ENCODE results near the gene SYCE3.

SYCE3 gene

GRCh38 chr22:50578776-50579310 is 16.1 kb upstream of the SYCE3 start:
- ATAC-seq, result no peak
- TF ChIP-seq ARNTL (CRISPR knock-in tag; IDR thresholded peaks at IDR 0.05; ENCODE audit: borderline replicate concordance, low read depth), result no peak
- no peak for TF ChIP-seq RARB (CRISPR knock-in tag; IDR thresholded peaks at IDR 0.05)
- no peak for TF ChIP-seq ZNF8 (CRISPR knock-in tag; IDR thresholded peaks at IDR 0.05)
- no peak for TF ChIP-seq ISL1 (CRISPR knock-in tag; IDR thresholded peaks at IDR 0.05)
- no peak for TF ChIP-seq ZC3H10 (CRISPR knock-in tag; IDR thresholded peaks at IDR 0.05)
- TF ChIP-seq SNAI2 (CRISPR knock-in tag; IDR thresholded peaks at IDR 0.05), result no peak
- no peak for TF ChIP-seq ZFP3 (CRISPR knock-in tag; IDR thresholded peaks at IDR 0.05)
- TF ChIP-seq ZFP30 (CRISPR knock-in tag; IDR thresholded peaks at IDR 0.05), result no peak
- no peak for TF ChIP-seq GLIS3 (CRISPR knock-in tag; IDR thresholded peaks at IDR 0.05)

GRCh38 chr22:50577987-50578775 is 15.5 kb upstream of the SYCE3 start, which contains the start of gene CPT1B:
CPT1B (minus strand) TSS chr22:50578427; CDS start chr22:50577915, 512 bp downstream.
- ATAC-seq, result no peak
- no peak for TF ChIP-seq TOX (CRISPR knock-in tag; IDR thresholded peaks at IDR 0.05; ENCODE audit: borderline replicate concordance)
- no peak for TF ChIP-seq RARB (CRISPR knock-in tag; IDR thresholded peaks at IDR 0.05)
- no peak for TF ChIP-seq ZNF70 (CRISPR knock-in tag; IDR thresholded peaks at IDR 0.05)
- TF ChIP-seq ZNF8 (CRISPR knock-in tag; IDR thresholded peaks at IDR 0.05), result no peak
- TF ChIP-seq ZC3H10 (CRISPR knock-in tag; IDR thresholded peaks at IDR 0.05), result no peak
- no peak for TF ChIP-seq PATZ1 (CRISPR knock-in tag; IDR thresholded peaks at IDR 0.05; ENCODE audit: borderline replicate concordance)
- no peak for TF ChIP-seq CSDC2 (CRISPR knock-in tag; IDR thresholded peaks at IDR 0.05)
- TF ChIP-seq ZNF565 (CRISPR knock-in tag; conservative IDR thresholded peaks at IDR 0.05; ENCODE audit: low read depth), result no peak
- TF ChIP-seq TSHZ2 (CRISPR knock-in tag; IDR thresholded peaks at IDR 0.05), result no peak
- no peak for TF ChIP-seq PPARA (CRISPR knock-in tag; IDR thresholded peaks at IDR 0.05; ENCODE audit: borderline replicate concordance)
- no peak for TF ChIP-seq ARNTL (CRISPR knock-in tag; IDR thresholded peaks at IDR 0.05; ENCODE audit: borderline replicate concordance, low read depth)
- no peak for TF ChIP-seq POU6F1 (CRISPR knock-in tag; IDR thresholded peaks at IDR 0.05; ENCODE audit: borderline replicate concordance, low read depth)
- TF ChIP-seq SNAI2 (CRISPR knock-in tag; IDR thresholded peaks at IDR 0.05), result no peak
- TF ChIP-seq OSR1 (CRISPR knock-in tag; IDR thresholded peaks at IDR 0.05), result no peak
- TF ChIP-seq ISL1 (CRISPR knock-in tag; IDR thresholded peaks at IDR 0.05), result no peak
- TF ChIP-seq ZFP3 (CRISPR knock-in tag; IDR thresholded peaks at IDR 0.05), result no peak
- no peak for TF ChIP-seq TCF4 (CRISPR knock-in tag; IDR thresholded peaks at IDR 0.05; ENCODE audit: borderline replicate concordance)
- no peak for TF ChIP-seq BACH2 (CRISPR knock-in tag; IDR thresholded peaks at IDR 0.05; ENCODE audit: borderline replicate concordance)
- no peak for TF ChIP-seq CSRNP3 (CRISPR knock-in tag; IDR thresholded peaks at IDR 0.05)

- ATAC-seq, result no peak
- TF ChIP-seq ARNTL (CRISPR knock-in tag; IDR thresholded peaks at IDR 0.05; ENCODE audit: borderline replicate concordance, low read depth) (no peak), CSRNP3 (CRISPR knock-in tag; IDR thresholded peaks at IDR 0.05) (no peak), TCF4 (CRISPR knock-in tag; IDR thresholded peaks at IDR 0.05; ENCODE audit: borderline replicate concordance) (no peak), PPARA (CRISPR knock-in tag; IDR thresholded peaks at IDR 0.05; ENCODE audit: borderline replicate concordance) (no peak), ZC3H10 (CRISPR knock-in tag; IDR thresholded peaks at IDR 0.05) (no peak), CSDC2 (CRISPR knock-in tag; IDR thresholded peaks at IDR 0.05) (no peak), SNAI2 (CRISPR knock-in tag; IDR thresholded peaks at IDR 0.05) (no peak), GLIS3 (CRISPR knock-in tag; IDR thresholded peaks at IDR 0.05) (no peak), ZFP30 (CRISPR knock-in tag; IDR thresholded peaks at IDR 0.05) (no peak), ISL1 (CRISPR knock-in tag; IDR thresholded peaks at IDR 0.05) (no peak), ZFP3 (CRISPR knock-in tag; IDR thresholded peaks at IDR 0.05) (no peak), TOX (CRISPR knock-in tag; IDR thresholded peaks at IDR 0.05; ENCODE audit: borderline replicate concordance) (no peak), ZNF8 (CRISPR knock-in tag; IDR thresholded peaks at IDR 0.05) (no peak), ZNF70 (CRISPR knock-in tag; IDR thresholded peaks at IDR 0.05) (no peak), PATZ1 (CRISPR knock-in tag; IDR thresholded peaks at IDR 0.05; ENCODE audit: borderline replicate concordance) (no peak), BACH2 (CRISPR knock-in tag; IDR thresholded peaks at IDR 0.05; ENCODE audit: borderline replicate concordance) (no peak), RARB (CRISPR knock-in tag; IDR thresholded peaks at IDR 0.05) (no peak)
Observed at GRCh38 chr22:50577697-50577986, 14.9 kb upstream of the SYCE3 start.

Measured in SK-N-SH treated with all-trans-retinoic acid at 6 μM for 48 hours (cell line).